ENCODE measurements around the gene RUFY2.
"Not testable (repeated sequence)": the region's sequence is repeated elsewhere in the genome, so short reads cannot be mapped to it uniquely, and the experiment has no call there.

Gene RUFY2

GRCh38 chr10:68318331-68319059, 88.6 kb downstream of the RUFY2 start:
- no peak for FAIRE-seq

GRCh38 chr10:68315582-68315981, 91.5 kb downstream of the RUFY2 start:
- no peak for FAIRE-seq

DNA sequence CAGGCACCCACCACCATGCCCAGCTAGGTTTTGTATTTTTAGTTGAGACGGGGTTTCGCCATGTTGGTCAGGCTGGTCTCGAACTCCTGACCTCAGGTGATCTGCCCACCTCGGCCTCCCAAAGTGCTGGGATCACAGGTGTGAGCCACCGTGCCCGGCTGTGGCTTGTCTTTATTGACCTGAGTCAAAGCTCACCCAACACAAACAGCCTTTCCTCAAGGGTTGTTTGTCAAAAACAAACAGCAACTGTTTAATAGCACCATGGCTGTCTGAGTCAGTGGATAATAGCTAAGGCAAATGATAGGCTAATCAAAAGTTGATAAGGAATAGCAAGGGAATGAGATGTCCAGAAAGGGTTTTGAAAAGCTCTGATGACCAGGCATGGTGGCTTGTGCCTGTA, 92.1 kb downstream of the RUFY2 start:
- not testable (repeated sequence) for FAIRE-seq

DNA sequence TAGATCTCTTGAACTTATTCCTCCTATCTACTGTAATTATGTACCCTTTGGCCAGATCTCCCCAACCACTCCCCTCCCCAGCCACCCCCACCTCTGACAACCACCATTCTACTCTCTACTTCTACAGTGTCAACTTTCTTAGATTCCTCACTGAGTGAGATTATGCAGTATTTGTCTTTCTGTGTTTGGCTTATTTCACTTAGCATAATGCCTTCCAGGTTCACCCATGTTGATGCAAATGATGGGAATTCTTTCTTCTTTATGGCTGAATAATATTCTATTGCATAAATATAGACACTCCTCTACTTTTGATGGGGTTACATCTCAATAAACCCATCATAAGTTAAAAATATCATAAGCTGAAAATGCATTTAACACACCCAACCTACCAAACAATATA, 96.5 kb downstream of the RUFY2 start:
- no peak for FAIRE-seq

GRCh38 chr10:68305854-68306253, 101.2 kb downstream of the RUFY2 start:
- FAIRE-seq: no peak

GRCh38 chr10:68303849-68304412, 103.1 kb downstream of the RUFY2 start:
- no peak for FAIRE-seq

DNA sequence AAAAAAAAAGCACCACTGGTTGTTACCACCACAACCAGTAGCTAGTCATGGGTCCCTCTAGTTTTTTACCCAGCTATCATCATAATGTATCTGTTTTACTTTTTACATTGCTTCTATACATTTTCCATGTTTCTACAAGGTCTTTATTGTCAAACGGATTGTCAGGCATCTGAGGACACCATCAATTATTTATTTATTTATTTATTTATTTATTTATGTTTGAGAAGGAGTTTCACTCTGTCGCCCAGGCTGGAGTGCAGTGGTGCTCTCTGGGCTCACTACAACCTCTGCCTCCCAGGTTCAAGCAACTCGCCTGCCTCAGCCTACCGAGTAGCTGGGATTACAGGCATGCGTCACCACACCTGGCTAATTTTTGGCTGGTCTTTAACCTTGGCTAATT, 104.2 kb downstream of the RUFY2 start:
- FAIRE-seq: no peak

- FAIRE-seq: no peak
Measured at GRCh38 chr10:68302503-68302823, 104.6 kb downstream of the RUFY2 start.

DNA sequence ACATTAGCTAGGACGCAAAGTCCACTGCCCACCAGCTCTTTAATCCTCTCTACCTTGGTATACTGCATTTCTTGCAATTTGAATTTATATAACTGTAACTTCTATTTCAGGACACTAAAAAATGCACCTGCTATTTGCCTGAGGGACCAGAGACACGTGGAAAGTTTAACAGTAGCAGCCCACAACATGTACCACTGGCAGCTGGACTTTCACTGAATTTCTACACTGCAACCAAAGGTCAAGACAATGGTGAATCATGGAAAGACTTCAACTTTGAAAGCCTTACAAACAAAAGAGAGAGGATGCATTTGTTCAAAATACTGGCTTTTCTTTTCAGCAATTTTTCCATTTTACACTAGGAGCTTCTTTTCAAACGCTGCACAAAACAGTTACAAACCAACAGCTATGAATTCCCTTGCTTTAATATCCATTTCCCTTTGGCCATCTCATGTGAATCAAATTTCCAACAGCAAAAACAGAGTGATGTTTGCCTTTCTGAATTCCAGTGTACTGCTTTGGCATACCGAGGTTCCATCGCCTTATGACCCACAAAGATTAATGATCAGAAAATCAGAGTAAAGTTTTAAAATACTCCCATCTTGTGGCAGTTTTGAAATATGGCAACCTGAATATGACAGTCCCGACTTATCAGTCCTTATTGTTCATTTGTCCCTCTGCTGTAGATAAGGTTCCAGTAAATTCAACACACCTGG, 105.1 kb downstream of the RUFY2 start:
- FAIRE-seq: peak; percentile 48

GRCh38 chr10:68301301-68301700, 105.8 kb downstream of the RUFY2 start:
- no peak for FAIRE-seq

DNA sequence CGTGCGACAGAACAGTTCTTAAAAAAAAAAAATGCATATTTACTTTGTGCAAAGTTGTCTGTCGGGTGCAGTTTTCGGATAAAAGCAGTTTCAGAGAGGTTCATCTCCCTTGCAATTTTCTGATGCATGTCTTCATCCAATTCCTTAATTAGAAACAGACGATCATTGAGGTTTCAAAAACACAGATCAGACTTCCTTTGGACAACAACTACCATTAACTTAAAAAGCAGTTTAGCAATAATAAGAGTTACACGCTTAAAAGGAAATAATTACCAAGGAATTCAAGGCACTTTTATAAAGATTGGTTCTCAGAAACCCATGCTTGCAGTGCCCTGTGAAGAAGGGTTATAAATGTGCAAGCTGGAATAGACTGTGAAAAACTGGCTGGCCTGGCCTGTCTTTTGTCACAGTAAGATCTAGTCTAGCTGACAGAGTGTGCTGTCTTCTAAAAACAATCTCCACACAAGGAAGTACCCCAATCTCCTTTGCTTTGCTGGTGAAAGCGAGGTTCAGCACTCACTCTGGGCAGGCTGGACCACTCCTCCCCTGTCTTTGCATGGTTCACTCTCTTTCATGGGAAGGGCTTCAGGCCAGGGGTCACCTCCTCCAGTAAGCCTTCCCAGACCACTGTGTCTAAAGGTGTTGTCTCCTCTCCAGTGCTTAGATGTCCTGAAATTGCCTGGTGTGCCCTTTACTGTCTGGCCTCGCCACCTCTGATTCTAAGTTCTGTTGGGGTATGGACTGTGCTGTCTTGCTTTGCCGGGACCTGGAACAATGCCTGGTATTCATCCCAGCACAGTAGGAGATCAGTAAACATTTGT, 110.0 kb downstream of the RUFY2 start:
- peak; percentile 31 for FAIRE-seq
